Posterior cingulate gyrus (tissue), 11 donors: Measurements from ENCODE around the gene NEK11.
A peak's percentile ranks its signal among the peaks of the same experiment; 100 is the strongest.

Experiments used
- DNase-seq, 10 donors: peaks; one replicate each; pipeline versions ENCODE4 v3.0.0 to v3.0.0-alpha.2; 2020 to 2021; ENCODE audit warnings: mixed read lengths in 3 of 10
- intact Hi-C: fragments of 100-400 bp; cut with DNase I; formaldehyde crosslinking; loops from one replicate; pipeline ENCODE4 v1.15.1; 2023

The NEK11 gene

DNA sequence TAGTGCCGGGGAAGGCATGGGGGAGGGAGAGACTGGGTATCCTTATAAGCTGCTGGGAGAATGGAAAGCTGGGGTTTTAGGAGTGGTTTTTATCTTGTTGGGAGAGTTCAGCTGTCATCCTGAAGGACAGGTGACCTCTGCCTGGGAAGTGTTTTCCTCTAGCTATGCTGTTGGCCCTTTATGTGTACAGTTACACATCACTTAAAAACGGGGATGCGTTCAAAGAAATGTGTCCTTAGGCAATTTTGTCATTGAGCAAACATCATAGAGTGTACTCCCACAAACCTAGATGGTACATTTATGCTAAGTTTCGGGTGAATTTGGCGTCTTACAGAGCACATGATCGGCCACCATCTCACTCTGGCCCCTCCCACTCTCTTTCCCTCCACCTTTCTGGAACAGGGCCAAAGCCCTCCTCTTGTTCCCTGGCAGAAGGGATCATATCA is 190.6 kb downstream of the NEK11 start:
- intact Hi-C loops: no loop called here

DNA sequence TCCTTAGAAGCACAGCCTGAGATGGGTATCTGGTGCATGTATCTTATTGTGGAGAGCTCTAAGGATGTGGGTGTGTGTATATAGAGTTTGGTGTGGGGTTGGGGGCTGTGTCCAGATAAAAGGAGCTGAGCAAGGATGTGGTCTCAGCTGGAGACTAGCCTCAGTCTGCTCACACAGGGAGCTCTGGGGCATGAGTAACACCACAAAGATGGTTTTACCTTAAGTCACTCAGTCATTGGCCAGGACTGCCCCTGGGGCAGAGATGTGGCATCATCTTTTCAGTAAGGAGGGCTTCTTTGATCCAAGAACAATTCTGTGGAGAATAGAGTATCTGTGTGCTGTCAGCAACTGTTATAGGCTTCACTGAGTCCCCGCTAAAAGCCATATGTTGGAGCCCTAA is 191.5 kb downstream of the NEK11 start:
- DNase-seq: no peak
- intact Hi-C loops: no loop called here

More for the DNA sequence above, 190.6 kb downstream of the NEK11 start:
- no peak for DNase-seq

DNA sequence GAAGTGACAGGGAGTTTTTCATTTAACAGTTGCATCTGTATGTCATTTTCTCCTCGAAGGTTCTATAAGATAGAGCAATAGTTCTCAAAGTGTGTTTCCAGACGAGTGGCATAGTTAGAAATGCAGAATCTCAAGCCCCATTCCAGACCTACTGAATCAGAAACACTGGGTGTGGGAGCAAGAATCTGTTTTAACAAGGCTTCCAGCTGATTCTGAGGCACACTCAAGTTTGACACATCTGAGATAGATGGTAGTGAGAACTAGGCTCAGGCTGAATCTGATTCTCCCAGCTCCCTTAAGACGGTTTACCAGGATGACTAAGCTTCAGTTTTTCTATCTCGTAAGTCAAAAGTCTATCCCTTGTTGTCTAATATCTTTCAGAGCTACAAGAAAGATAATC is 195.1 kb downstream of the NEK11 start:
- DNase-seq: no peak
- intact Hi-C loops: no loop called here

DNA sequence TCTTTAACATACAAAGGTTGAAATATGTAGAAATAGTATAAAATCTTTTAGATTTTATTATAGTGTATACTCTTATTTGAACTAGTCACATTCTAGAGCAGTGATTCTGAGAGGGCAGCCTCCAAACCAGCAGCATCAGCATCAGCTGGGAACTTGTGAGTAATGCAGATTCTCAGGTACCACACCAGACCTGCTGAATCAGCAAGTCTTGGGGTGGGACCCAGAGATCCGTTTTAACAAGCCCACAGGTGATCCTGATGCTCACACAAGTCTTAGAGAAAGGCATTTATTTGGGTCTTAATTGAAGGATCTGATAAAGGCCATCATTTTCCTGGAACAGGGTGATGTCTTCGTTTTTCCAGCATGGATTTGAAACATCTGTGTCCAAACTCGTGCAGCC is 195.9 kb downstream of the NEK11 start:
- intact Hi-C loops: no loop called here
- no peak for DNase-seq

DNA sequence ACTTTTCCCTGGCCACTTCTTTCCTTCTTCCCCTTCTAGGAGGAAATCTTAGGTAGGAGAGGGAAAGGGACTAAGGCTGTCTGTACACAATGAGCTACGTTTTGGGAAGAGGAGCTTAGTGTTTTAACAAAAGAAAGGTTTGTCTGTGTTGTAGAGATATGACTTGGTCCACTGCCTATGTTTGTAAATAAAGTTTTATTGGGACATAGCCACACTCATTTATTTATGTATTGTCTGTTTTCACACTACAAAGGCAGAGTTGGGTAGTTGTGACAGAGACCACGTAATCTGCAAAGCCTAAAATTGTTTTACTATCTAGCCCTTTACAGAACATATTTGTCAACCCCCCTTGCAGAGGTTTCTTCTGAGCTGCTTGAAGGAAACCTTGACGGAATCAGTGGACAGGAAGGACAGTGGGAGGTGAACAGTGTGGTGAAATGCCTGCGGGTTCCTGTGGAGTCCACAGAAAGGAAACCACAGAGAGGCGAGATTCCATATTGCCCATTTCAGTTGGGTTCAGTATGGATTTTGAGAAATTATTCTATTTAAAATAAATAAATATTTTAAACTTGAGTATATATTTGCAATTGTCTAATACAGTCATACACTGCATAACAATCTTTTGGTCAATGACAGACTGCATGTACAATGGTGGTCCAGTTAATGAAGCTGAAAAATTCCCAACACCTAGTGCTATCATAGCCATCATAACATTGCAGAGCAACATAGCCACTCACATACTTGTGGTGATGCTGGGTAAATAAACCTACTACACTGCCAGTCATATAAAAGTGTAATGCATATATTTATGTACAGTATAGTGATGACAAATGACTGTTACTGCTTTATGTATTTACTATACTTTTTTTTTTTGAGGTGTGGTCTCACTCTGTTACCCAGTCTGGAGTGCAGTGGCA is 197.0 kb downstream of the NEK11 start:
- intact Hi-C loops: no loop called here
- DNase-seq: no peak

DNA sequence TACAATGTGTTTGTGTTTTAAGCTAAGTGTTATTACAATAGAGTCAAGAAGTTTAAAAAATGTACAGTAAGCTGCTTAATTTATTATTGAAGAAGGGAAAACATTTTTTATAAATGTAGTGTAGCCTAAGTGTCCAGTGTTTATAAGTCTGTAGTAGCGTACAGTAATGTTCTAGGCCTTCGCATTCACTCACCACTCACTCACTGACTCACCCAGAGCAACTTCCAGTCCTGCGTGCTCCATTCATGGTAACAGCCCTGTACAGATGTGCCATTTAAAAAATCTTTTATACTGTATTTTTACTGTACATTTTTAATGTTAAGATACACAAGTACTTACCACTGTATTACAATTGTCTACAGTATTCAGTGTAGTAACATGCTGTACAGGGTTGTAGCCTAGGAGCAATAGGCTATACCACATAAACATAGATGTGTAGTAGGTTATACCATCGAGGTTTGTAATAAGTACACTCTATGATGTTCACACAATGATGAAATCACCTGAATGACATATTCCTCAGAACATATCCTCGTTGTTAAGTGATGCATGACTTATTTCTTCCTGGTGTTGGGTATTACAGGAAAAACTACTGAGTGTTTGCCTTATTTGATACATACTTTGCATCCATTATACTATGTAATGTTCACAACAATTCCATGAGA is 198.3 kb downstream of the NEK11 start:
- no peak for DNase-seq
- intact Hi-C loops: no loop called here

DNA sequence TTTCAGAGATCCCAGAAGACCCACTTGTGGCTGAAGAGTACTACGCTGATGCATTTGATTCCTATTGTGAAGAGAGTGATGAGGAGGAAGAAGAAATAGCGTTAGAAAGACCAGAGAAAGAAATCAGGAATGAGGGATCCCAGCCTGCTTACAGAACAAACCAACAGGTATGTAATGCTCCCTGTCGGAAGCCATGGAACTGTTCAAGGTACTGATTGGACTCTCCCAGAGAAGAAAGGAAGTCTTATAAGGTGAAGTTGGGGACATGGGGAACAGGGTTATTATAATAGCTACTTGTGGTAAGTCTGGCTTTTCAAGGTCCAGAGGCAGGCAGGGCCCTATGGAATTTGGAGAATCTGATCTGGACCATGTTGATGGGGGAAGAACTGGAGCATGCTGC is 201.8 kb downstream of the NEK11 start:
- intact Hi-C loops: no loop called here
- no peak for DNase-seq

DNA sequence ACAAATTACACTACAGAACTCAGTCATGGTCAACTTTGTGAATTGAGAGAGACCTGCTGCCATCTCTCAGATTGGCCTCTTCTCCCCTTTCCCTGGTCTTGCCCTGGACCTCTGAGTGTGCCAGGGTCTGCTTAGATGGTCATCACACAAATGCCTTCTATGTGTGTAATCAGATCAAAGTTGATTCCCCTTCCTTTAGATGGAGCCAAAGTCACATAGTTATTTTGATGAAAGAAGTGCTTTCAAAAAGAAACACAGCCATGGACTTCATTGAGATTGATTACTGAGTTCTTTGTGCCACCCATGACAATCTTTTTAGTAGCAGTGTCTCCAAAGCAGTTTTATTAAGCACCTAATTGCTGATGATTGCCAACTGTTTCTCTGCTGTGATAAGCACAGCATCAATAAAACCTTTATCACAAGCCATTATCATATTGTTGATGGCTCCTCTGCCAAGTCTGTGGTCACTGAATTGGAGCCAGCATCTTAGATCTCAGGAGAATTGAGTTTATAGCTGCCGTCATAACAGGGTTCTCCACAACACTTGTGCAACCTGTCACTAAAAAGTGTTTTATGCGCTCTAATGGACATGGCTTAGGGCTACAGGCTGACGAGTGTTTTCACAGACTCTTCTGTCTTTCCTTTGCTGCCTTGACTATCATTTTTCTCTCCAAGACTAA is 205.2 kb downstream of the NEK11 start:
- DNase-seq: no peak
- intact Hi-C loops: no loop called here

DNA sequence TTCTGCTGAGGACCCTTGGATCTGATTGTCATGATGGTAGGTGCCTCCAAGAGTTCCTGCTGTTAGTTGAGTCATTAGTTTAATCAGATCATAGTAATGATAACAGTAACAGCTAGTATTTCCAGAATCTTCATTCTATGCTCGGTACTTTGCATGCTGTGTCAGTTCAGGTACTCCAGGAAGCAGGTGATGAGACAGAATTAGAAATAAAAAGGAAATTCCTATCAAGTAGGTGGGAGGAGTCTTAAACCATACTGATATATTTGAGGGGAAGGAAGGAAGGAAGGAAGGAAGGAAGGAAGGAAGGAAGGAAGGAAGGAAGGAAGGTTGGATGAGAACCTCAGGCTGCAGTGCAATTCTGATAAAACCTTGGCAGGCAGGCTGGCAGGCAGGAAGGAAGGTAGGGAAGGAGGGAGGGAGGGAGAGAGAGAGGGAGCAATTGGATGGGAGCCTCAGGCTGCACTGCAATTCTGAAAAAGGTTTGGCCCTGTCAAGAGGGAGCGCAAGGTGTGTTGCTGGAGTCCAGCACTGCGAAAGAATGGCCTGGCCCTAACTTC is 206.1 kb downstream of the NEK11 start:
- no peak for DNase-seq
- intact Hi-C loops: no loop called here

DNA sequence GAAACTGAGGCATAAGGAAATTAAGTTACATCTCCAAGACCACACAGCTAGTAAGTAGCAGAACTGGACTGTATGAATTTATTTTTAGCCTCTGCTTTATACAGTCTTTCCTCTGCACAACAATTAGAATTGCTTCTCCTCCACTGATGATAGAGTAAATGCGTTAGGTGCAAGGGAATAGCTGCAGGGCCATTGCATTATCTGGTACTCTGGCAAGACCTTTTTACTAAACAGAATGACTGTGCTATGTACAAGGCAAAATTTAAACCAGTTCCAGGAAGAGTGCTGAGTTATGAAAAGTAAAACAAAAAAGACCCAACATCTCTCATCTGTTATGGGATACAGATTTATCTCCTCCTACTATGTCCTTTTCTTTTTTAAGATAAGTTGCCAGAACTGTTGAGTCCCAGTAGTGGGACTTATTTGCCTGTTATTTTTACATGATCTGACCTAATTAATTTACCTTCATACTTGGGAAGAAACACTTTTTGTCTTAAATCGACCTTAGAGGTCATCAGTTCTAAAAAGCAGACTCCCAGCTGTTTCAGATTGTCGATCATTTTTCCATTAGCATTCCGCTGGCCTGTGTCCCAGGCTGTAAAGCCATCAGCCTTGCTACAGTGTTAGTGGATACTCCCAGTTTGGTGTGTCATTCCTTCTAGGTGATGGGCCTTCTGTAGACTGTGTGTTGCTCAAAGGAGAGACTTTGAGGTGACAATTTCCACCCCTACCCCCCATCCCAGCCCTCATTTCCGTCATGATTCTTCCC is 207.4 kb downstream of the NEK11 start:
- intact Hi-C loops: no loop called here
- DNase-seq: no peak

DNA sequence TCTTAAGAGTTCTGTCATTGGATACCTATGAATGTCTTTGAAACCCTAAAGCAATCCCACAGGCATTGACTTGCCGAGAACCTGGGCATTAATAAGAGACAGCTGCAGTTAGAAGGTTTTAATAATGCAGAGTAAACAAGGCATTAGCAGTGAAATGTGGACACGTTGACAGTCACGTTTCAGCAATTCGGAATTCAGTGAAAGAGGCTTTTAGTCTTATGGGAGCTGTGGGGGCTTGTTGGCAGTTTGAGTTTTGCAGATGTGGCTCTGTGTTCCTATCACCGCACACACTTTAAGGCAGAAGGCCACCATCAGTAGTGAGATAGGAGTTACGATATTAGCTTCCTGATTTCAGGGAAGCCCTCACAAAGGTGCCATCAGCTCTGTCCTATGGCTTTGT is 209.7 kb downstream of the NEK11 start:
- intact Hi-C loops: no loop called here
- DNase-seq: no peak

DNA sequence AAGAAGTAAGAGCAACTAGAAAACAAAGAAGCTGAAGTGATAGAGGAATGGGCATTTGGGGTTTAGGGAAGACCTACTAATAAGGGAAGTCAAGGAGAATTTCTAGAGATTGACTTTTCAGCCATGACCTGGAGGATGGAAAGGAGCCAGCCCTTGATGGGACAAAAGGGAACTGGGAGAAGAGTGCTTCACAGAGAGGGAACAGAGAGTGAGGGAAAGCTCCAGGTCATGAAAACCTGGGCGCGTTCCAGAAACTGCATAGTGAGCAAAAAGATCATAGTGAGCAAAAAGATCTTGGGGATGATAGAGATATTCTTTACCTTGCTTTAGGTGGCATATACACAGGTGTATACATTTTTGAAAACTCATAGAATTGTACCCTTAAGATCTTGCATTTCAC is 211.8 kb downstream of the NEK11 start:
- intact Hi-C loops: no loop called here
- DNase-seq: no peak

DNA sequence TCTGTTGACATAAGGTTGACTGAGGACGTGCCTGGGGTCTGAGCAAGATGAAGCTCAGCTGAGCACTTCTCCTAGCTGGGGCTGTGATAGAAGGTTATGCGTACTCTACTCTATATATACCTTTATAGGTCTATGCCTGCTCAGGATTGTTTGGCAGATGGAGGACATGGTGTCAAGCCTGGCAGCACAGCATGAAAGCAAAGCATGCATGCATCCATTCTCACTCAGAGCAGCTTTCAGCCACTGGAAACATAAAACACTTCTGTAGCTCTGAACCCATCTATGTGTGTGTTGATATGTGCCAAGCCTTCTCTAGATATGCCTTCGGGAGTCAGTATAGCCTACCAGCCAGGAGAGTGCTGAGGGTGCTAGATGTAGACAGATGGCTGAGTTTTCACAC is 212.6 kb downstream of the NEK11 start:
- peak in 4 of 10 donors; percentile 8 to 77 (median 58) for DNase-seq
- intact Hi-C loops: no loop called here

DNA sequence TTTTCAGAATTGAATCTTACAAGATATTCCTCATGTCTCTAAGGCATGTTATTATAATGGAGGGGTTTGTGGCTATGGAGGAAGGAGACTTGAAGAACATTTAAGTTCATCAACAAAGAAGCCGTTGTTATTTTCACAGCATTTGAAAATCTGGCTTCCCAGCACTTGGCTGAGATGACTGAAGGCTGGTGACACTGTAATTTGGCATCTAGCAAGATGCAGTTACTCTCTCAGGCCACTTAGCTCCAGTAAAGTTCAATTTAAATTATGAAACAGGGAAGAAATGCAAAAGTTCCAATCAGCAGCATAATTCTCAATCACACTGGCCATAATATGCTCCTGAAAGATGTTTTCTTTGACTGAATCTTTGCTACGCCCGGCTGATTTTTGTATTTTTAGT is 215.5 kb downstream of the NEK11 start:
- intact Hi-C loops: no loop called here
- DNase-seq: no peak

DNA sequence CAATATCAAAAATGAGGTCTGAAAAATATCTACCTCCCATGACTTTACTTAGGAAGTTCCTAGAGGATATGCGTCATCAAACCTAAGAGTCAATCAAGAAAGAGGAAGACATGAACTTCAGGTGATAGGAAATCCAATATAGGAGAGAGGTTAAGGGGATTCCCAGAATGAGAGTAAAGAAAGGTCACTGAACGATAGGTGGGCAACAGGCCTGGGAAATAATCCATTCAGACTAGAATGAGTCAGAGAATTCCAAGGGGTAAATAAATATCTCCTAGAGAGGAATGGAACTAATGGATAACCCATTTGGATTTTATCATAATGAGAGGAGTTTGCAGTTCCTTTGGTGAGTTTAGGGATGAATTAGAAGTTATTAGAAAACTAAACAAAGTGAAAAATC is 223.8 kb downstream of the NEK11 start:
- DNase-seq: no peak
- intact Hi-C loops: no loop called here

DNA sequence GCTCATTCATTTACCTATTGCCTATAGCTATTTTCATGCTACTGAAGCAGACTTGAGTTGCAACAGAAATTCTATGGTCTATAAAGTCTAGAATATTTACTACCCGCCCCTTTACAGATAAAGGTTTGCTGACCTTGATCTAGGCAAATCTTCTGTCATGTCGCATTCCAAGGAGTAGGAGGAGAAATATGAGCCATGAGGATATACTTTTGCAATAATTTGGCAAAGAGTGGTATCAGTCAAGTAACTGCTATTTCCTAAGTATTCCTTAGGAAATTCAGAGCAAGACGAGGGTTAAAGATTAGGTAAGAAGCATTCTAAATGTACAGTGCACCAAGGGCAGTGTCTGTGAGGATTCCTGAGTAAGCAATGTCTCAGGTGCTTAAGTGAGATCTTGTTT is 233.8 kb downstream of the NEK11 start:
- intact Hi-C loops: no loop called here
- no peak for DNase-seq

DNA sequence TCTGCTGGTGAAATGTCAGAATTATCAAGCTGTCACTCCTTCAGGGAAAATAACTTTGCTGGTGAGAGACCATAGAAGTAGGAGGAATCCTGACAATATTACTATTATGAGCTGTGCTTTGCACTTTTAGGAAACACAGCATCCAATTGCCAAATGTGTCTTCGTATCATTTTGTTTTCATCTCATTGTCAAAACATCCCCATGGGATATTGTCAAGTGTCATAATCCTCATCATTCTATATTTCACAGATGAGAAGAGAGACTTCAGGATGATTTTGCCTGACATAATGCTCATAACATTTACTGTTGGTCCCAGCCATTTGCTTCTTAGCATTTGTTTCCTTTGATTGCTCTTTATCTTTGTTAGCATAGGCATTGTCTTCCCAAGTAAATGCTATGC is 234.4 kb downstream of the NEK11 start:
- intact Hi-C loops: no loop called here
- DNase-seq: no peak

DNA sequence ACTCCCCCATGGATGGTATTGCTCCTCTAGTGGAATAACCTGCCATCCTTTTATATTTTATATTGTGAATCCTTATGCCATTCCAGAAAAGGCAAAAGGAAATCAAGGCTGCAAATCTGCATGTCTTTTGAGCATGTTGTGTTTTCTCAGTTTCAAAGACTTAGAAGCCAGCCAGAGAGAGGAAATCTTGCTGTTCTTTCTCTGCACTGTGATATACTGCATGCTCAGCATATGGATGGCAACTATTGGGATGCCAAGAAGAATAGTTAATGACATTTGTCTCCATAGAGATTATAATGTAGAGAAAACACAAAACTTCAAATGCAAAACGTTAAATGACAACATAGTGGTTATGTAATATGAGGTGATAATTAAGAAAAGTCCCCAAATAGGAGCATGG is 248.9 kb downstream of the NEK11 start:
- DNase-seq: no peak
- intact Hi-C loops: no loop called here

DNA sequence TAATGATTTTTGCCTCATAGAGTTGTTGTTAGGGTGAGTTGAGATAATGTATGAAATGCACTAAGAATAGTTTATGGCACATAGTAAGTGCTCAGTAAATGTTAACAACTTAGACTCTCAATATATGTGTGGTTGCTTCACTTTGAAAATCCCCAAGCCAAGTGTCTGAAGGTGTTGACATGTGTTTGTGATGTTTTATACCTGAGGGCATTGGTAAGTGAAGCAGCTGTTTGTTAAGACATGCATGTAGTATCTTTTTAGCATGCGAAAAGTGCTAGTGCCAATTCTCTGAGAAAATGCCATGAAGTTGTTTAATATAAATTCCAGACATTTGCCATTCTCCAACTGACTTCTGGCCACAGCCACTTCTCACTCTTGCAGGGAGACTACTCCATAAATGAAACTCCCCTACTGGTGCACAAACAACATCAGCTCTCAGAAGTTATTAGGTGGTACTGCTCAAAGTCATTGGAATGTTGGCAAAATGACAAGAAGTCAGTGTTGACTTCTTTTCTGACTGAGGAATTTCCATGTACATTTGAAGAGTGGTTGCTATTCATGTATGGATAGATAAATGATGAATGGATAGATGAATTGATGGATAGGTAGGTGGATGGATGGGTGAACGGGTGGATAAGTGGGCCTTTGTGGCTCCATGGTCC is 251.3 kb downstream of the NEK11 start:
- no peak for DNase-seq
- intact Hi-C loops: no loop called here

DNA sequence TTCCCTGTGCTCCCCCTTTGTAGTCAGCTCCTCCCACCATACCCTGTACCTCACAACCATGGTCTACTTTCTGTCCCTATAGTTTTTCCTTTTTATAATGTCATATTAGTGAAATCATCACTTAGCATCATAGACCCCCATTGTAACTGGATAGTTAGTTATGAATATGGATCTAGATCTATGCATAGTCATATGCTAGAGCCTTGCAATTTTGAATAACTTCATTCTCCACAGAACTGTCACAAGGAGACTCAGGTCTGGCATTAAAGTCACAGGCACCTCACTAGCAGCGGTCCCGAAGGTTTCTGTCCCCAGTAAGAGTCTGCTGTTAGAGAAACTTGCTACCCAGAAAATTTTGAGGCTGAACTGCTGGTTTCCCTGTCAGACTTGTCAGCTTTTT is 252.9 kb downstream of the NEK11 start:
- no peak for DNase-seq
- intact Hi-C loops: no loop called here
